Upper lobe of left lung (tissue), 4 donors: ENCODE measurements around the gene GSN.

Experiments used
- CTCF ChIP-seq, 6 experiments: fragments of 450-650 bp in 4 of 6; fragments of 200-600 bp in 2 of 6; sonication (generic) in 2 of 6; IDR thresholded peaks; one replicate each; pipeline ENCODE4 v1.5.1; 2016 to 2019; ENCODE audit warnings: antibody characterized with exemption in 6 of 6
- EP300 ChIP-seq, 4 donors: sonication (generic); formaldehyde crosslinking; IDR thresholded peaks; one replicate each; pipeline ENCODE4 v1.5.1; 2017; ENCODE audit warnings: antibody characterized with exemption in 4 of 4, control low read depth in 2 of 4
- POLR2A ChIP-seq, 4 donors: fragments of 450-650 bp; IDR thresholded peaks; one replicate each; pipeline ENCODE4 v1.5.1; 2016 to 2017; ENCODE audit warnings: antibody characterized with exemption in 4 of 4, mild to moderate bottlenecking in 2 of 4
- POLR2AphosphoS5 ChIP-seq, 2 donors: sonication (generic); formaldehyde crosslinking; IDR thresholded peaks; one replicate each; pipeline ENCODE4 v1.5.1; 2017; ENCODE audit warnings: antibody characterized with exemption in 2 of 2

DNA sequence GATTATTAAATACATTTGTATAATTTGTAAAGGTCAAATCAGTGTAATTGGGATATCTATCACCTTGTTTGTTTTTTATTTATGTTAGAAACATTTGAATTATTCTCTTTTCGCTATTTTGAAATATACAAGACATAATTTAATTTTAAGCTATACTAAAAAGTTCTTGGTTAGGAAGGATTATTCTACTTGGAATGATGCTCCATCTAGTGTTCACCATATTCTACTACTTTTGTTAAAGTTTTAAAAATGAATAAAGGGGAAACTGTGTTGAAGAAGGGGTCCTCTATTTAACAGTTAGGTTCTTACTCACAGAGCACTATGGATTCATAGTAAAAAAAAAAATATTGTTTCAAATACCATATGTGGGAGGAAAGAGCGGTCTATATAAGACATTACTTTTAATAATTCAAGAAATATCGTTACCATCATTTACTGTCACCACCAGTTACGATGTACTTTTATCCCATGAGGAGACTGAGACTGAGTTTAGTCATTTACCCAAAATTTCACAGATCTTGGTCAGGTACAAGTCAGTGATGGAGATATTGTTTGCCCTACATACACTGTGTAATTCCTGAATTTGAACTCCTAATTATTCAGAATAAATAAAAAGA lies 108.4 kb downstream of the GSN start:
- TF ChIP-seq POLR2AphosphoS5 (IDR thresholded peaks at IDR 0.05): no peak
- no peak for TF ChIP-seq POLR2A (IDR thresholded peaks at IDR 0.05)
- peak in 5 of 6 experiments; percentile 12 to 51 (median 26) for TF ChIP-seq CTCF (IDR thresholded peaks at IDR 0.05)
- no peak for TF ChIP-seq EP300 (IDR thresholded peaks at IDR 0.05)
